PFSK-1 (cell line): Measurements from ENCODE around the gene RNFT2.

ENCODE experiments used
- FOXP2 ChIP-seq: optimal IDR thresholded peaks from 2 replicates; pipeline ENCODE3; 2011; ENCODE audit warnings: borderline replicate concordance, control low read depth, inconsistent platforms; ENCODE audit not compliant: insufficient read depth; ENCODE audit errors: extremely low read length, extremely low read depth
- POLR2AphosphoS5 ChIP-seq: IDR thresholded peaks from 2 replicates; pipeline ENCODE4 v1.6.1; 2012; ENCODE audit warnings: low read depth, mild to moderate bottlenecking, control low read depth, low read length, moderate library complexity
- SIN3A ChIP-seq: IDR thresholded peaks from 2 replicates; pipeline ENCODE4 v1.6.1; 2012; ENCODE audit warnings: mild to moderate bottlenecking, low read length, moderate library complexity, borderline replicate concordance; ENCODE audit not compliant: insufficient read depth
- TAF1 ChIP-seq: IDR thresholded peaks from 2 replicates; pipeline ENCODE4 v1.6.1; 2012; ENCODE audit warnings: low read length, control low read depth, borderline replicate concordance; ENCODE audit not compliant: insufficient read depth
- TF ChIP-seq, protein P1 (sequence below), 2 experiments: IDR thresholded peaks; 2 replicates each; pipeline versions ENCODE4 v1.6.1 to v1.8.0; 2011 to 2012; ENCODE audit warnings: low read depth in 2 of 2, low read length in 2 of 2, control low read depth in 1 of 2, inconsistent platforms in 1 of 2, mild to moderate bottlenecking in 1 of 2, moderate library complexity in 1 of 2; ENCODE audit not compliant: insufficient read depth in 1 of 2

Gene RNFT2

DNA sequence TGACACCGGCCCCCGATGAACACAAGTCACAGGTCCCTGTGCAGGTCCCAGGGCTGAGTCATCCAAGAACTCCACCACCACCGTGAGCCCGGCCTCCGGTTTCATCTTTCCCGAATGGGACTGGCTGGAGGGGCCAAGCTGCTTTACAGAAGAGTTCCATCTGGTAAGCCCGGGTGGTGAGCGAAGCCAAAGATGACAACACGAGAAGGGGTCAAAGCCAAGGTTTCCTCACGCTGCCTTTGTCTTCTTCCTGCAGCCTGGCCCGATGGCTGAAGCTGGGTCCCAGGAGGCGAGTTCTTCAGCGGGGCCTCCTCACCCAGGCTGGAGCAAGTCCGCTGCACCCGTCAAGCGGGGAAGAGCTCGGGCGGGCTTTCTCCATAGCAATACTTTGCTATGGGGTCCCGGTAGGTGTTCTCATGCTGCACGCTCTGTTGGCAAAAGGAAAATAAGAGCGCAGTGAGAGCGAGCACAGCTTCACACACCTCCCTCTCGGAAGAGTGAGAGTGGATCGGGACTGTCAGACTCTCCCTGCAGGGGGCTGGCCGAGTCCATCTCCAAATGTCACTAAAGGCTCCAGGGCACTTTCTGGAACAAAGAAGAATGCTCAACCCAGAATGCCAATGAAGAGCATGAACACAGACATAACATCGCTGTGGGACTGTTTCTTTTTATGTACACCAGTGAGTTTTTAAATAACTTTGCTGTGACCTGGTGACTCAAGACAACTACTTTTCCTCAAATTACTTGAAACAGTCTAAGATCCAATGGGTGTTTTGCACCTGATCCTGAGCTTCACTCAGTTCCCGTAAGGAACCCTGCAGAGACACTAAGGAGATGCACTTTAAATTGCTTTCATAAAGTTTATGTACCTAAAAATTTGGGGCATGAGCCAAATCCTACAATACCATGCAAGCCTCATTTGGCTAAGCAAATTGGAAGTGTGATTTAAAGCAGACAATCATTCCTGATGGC is 20.4 kb upstream of the RNFT2 start:
- TF ChIP-seq POLR2AphosphoS5 (no peak), TAF1 (no peak), SIN3A (no peak), FOXP2 (no peak)
- TF ChIP-seq, protein P1, sequence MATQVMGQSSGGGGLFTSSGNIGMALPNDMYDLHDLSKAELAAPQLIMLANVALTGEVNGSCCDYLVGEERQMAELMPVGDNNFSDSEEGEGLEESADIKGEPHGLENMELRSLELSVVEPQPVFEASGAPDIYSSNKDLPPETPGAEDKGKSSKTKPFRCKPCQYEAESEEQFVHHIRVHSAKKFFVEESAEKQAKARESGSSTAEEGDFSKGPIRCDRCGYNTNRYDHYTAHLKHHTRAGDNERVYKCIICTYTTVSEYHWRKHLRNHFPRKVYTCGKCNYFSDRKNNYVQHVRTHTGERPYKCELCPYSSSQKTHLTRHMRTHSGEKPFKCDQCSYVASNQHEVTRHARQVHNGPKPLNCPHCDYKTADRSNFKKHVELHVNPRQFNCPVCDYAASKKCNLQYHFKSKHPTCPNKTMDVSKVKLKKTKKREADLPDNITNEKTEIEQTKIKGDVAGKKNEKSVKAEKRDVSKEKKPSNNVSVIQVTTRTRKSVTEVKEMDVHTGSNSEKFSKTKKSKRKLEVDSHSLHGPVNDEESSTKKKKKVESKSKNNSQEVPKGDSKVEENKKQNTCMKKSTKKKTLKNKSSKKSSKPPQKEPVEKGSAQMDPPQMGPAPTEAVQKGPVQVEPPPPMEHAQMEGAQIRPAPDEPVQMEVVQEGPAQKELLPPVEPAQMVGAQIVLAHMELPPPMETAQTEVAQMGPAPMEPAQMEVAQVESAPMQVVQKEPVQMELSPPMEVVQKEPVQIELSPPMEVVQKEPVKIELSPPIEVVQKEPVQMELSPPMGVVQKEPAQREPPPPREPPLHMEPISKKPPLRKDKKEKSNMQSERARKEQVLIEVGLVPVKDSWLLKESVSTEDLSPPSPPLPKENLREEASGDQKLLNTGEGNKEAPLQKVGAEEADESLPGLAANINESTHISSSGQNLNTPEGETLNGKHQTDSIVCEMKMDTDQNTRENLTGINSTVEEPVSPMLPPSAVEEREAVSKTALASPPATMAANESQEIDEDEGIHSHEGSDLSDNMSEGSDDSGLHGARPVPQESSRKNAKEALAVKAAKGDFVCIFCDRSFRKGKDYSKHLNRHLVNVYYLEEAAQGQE (IDR thresholded peaks at IDR 0.05; ENCODE audit: insufficient read depth in 1 of 2, low read depth in 2 of 2, low read length in 2 of 2) = no peak

DNA sequence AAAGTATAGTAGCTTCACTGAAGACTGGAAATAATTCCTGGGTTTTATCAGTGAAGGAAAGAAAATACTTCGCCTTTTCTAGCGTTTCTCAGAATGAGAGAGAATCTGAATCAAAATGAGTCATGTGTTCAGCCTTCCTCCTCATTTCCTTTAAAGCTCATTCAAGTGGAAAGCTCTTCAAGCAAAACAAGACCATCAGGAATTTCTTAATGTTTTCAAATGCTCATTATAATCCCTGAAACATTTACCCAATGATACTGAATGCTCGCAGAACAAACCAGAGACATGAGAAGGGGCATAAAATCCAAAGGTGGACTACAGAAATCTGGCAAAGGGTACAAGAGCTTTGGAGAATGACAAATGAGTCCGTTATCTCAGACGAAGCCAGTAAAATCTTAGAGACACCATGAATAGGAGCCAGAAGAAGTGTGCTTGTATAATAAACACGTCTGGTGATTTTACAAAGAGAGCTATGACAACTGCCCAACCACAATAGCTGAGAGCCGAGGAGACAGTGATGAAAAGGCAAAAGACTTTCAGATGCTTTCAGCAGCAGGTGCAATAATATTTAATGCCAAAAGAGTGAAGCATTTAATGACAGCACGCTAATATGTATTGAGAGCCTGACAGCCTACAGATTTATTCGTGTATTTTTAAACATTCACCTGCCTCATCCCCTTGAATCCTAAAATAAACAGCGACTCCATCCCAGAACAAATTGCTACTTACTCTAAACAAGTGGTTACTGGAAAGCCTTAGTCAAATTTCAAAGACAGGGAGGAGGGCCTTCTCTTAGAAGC is 19.3 kb upstream of the RNFT2 start:
- TF ChIP-seq, protein P1 (IDR thresholded peaks at IDR 0.05; ENCODE audit: insufficient read depth in 1 of 2, low read depth in 2 of 2, low read length in 2 of 2) = no peak
- TF ChIP-seq FOXP2 = no peak
- no peak for TF ChIP-seq POLR2AphosphoS5
- no peak for TF ChIP-seq SIN3A
- TF ChIP-seq TAF1 = no peak

DNA sequence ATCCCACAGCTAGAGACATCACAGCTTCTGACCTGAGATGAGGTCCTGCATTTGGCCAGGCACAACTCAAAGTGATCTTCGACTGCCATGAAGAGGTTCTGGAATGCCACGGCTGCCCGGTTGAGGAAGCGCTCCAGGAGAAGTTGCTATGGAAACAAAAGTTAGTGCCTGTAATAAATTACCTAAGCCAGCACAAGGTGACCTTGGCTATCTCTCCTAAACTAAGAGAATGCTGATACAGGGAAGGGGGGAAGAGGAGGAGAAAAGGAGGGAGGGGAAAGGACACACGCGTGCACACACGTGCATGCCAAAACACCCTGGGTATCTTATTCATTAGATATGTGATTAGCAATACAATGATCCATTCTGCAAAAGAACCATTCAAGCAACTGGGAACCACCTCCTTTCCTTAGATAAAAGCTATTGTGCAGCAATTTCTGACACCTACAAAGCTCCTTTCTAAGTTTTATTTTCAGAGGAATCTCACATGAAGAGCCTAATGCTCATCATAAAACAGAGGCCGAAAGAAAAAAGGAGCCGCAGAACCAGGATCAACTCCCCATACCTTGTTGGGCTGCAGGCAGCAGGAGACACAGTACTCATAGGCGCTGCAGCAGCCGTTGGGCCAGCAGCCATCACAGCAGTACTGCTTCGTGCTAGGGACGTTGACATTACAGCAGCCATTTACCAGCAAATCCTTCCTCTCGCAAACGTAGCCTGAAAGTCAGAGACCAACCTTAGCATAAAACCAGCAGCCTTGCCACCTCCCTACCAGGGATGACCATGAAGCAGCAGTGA is 18.2 kb upstream of the RNFT2 start:
- TF ChIP-seq FOXP2 (no peak), TAF1 (no peak)
- TF ChIP-seq, protein P1 (IDR thresholded peaks at IDR 0.05; ENCODE audit: insufficient read depth in 1 of 2, low read depth in 2 of 2, low read length in 2 of 2) = no peak

DNA sequence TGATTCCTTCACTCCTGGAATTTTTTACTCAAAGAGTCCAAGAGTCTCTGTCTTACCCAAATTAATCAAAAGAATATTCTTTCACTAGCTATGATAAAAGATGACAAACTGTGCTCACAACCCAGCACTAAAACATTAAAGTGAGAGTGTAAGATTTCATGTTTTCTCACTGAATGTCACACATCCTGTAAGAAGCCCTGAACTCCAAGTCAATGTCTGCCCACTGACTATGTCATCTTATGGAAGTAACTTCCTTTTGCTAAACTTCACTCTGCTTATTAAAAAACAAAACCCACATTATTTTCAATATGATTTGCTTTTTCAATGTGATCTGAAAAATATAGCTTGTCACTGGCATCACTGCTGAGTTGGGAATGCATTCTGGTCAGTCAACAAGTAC is 15.9 kb upstream of the RNFT2 start:
- TF ChIP-seq SIN3A = no peak

DNA sequence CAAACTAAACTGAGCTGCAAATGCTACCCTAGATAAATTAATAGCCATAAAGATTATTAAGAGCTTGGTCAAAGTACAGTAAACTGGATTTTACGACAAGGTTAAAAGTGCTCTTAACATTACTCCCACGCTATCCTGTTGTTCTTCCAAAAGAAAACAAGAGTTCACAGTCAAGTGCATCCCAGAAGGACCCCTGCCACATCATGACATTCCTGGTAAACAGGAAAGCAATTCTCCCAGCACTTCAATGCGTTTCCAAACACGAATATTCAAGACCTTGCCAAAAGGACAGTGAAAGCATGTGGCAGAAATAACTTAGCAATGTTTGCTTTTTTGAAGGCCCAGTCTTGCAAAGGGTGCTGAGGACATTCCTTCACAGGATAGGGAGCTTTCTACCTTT is 11.4 kb upstream of the RNFT2 start:
- TF ChIP-seq SIN3A (no peak), TAF1 (no peak)

DNA sequence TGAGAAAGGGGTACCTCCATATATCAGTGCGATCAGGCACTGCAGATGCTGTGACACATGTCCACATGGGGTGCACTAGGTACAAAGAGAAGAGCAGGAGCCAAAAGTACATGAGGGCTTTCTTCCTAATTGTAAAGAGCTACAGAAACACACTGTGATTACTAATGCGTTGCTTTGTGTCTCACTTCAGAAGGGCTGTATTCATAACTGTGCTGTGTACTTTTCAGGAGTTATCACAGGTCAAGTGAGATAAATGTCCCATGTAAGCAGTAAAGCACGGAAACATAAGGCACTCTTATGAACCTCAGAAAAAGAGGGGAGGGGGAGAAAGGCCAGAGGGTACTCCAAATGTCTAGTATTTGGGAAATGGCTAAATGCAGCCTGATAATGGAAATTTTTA is 10.9 kb upstream of the RNFT2 start:
- no peak for TF ChIP-seq FOXP2
- TF ChIP-seq SIN3A = no peak
- no peak for TF ChIP-seq POLR2AphosphoS5
- TF ChIP-seq, protein P1 (IDR thresholded peaks at IDR 0.05; ENCODE audit: insufficient read depth in 1 of 2, low read depth in 2 of 2, low read length in 2 of 2) = no peak
- TF ChIP-seq TAF1 = no peak
